Natural killer cell (primary cell): Measurements from ENCODE around the gene SEC14L2. TPM values are rescaled to one million over a fixed set of nuclear protein-coding genes. Genes with fewer than 3 reads are reported as not detected.

Source experiments
- ATAC-seq, 3 donors: fragments of 150-1000 bp in 2 of 3; fragments of 200-7000 bp in 1 of 3; cut with Tn5 transposase; 1 replicate in 1 of 3; 2 replicates in 2 of 3; pipeline ENCODE4 v1.10.0; 2021; ENCODE audit warnings: mild to moderate bottlenecking in 2 of 3, moderate library complexity in 2 of 3
- DNase-seq, 2 donors: peaks; one replicate each; pipeline versions ENCODE4 v3.0.0 to v3.0.0-alpha.2; 2013 to 2021; ENCODE audit warnings: mixed read lengths in 1 of 2
- H3K27ac ChIP-seq: one replicate; pipeline ENCODE4 v1.5.1; 2013; ENCODE audit warnings: mild to moderate bottlenecking, low read length
- H3K27me3 ChIP-seq: one replicate; pipeline ENCODE4 v1.6.1; 2013; ENCODE audit warnings: low read length; ENCODE audit not compliant: control insufficient read depth, insufficient read depth
- H3K36me3 ChIP-seq: one replicate; pipeline ENCODE4 v1.6.1; 2013; ENCODE audit warnings: low read length; ENCODE audit not compliant: control insufficient read depth, insufficient read depth
- H3K4me1 ChIP-seq: one replicate; pipeline ENCODE4 v1.6.1; 2013; ENCODE audit warnings: low read length; ENCODE audit not compliant: control insufficient read depth, insufficient read depth
- H3K4me3 ChIP-seq: one replicate; pipeline ENCODE4 v1.5.1; 2013; ENCODE audit warnings: low read length
- H3K9me3 ChIP-seq: one replicate; pipeline ENCODE4 v1.6.1; 2013; ENCODE audit warnings: low read length; ENCODE audit not compliant: control insufficient read depth, insufficient read depth
- H3K27ac Mint-ChIP-seq, 2 donors: one replicate each; pipeline ENCODE4 v1.8.0; 2022; ENCODE audit warnings: mild to moderate bottlenecking in 2 of 2, mixed read lengths in 2 of 2, moderate library complexity in 1 of 2
- H3K27me3 Mint-ChIP-seq, 2 donors: one replicate each; pipeline ENCODE4 v1.8.0; 2022; ENCODE audit warnings: low read depth in 2 of 2, mixed read lengths in 2 of 2
- H3K36me3 Mint-ChIP-seq: one replicate; pipeline ENCODE4 v1.8.0; 2022; ENCODE audit warnings: mixed read lengths
- H3K4me1 Mint-ChIP-seq, 2 donors: one replicate each; pipeline ENCODE4 v1.8.0; 2022; ENCODE audit warnings: mixed read lengths in 2 of 2
- H3K4me3 Mint-ChIP-seq: one replicate; pipeline ENCODE4 v1.8.0; 2022; ENCODE audit warnings: mild to moderate bottlenecking, moderate library complexity, mixed read lengths
- H3K9me3 Mint-ChIP-seq, 2 donors: one replicate each; pipeline ENCODE4 v1.8.0; 2022; ENCODE audit warnings: mixed read lengths in 2 of 2
- WGBS: methylation state at CpG from one replicate; pipeline ENCODE4 v1.1.7; 2013; ENCODE audit warnings: missing lambda C conversion rate; ENCODE audit not compliant: insufficient coverage; 5-methylcytosine and 5-hydroxymethylcytosine counted together
- intact Hi-C: fragments of 100-400 bp; cut with micrococcal nuclease; formaldehyde crosslinking; loops from one replicate; pipeline ENCODE4 v1.14.2; 2022
- total RNA-seq, 4 donors: library from RNA; stranded (reverse); fragments of 120-200 nt in 1 of 4; gene quantifications; one replicate each; pipeline versions ENCODE4 v1.2.3 to v1.2.4, GENCODE V29; 2013 to 2022
- TF ChIP-seq, protein P1 (sequence below): fragments of 200-600 bp; IDR thresholded peaks from one replicate; pipeline ENCODE4 v1.8.0; 2022; ENCODE audit warnings: antibody characterized with exemption

SEC14L2 gene
- total RNA-seq, 3 donors from 2014 or later (not counting 1 experiment from before 2014, with no cell fraction given), result 0.71 to 6.6 (median 2.7) TPM

DNA sequence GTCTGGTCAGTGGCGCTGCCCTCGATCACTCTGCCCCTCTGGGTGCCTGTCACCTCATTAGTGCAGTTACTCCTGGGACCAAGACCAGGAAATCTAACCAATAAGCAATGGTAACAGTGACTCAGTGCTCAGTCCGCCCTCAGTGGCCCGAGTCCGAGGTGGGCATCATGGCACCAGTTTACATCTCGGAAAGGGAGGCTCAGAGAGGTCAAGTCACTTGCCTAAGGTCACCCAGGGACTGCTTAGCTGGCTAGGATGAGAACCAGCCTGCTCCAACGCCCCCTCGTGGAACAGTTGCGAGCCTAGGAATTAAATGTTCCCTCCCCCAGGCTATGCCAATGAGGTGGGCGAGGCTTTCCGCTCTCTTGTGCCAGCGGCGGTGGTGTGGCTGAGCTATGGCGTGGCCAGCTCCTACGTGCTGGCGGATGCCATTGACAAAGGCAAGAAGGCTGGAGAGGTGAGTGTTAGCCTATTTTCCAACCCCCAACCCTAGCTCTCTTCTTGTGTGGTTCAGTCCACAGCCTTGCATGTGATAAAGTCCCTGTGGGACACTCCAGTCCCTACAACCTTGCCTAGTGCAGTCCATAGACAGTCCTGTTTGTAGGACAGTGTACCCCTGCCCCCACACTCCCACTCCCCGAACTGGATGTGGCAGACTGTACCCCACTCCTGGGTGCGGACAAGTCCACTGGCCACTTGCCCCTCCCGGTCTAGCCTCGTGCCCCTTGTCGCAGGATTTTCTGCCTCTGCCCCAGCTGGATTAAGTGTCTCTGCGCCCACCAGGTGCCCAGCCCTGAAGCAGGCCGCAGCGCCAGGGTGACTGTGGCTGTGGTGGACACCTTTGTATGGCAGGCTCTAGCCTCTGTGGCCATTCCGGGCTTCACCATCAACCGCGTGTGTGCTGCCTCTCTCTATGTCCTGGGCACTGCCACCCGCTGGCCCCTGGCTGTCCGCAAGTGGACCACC lies 29.9 kb downstream of the SEC14L2 start:
- Mint-ChIP-seq H3K4me1 (peaks cover 41 to 54% of the 10 kb centered on the region in 2 donors), H3K4me3 (peak overlapping the region; percentile 90), H3K27ac (peak overlapping the region; percentile 93 to 94), H3K36me3 (no peaks in the 10 kb centered on the region), H3K27me3 (no peaks in the 10 kb centered on the region), H3K9me3 (no peaks in the 10 kb centered on the region)
- intact Hi-C loops, result loop anchor here (1.0 kb wide), 1 partner anchor 35 kb away; no protein-coding TSS in a partner anchor
- peaks cover 3% of the 10 kb centered on the region for H3K36me3 ChIP-seq
- peak overlapping the region; percentile 73 for H3K27ac ChIP-seq
- no peaks in the 10 kb centered on the region for H3K27me3 ChIP-seq
- no peaks in the 10 kb centered on the region for H3K9me3 ChIP-seq
- TF ChIP-seq, protein P1, sequence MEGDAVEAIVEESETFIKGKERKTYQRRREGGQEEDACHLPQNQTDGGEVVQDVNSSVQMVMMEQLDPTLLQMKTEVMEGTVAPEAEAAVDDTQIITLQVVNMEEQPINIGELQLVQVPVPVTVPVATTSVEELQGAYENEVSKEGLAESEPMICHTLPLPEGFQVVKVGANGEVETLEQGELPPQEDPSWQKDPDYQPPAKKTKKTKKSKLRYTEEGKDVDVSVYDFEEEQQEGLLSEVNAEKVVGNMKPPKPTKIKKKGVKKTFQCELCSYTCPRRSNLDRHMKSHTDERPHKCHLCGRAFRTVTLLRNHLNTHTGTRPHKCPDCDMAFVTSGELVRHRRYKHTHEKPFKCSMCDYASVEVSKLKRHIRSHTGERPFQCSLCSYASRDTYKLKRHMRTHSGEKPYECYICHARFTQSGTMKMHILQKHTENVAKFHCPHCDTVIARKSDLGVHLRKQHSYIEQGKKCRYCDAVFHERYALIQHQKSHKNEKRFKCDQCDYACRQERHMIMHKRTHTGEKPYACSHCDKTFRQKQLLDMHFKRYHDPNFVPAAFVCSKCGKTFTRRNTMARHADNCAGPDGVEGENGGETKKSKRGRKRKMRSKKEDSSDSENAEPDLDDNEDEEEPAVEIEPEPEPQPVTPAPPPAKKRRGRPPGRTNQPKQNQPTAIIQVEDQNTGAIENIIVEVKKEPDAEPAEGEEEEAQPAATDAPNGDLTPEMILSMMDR, result peak; percentile 52
- H3K4me3 ChIP-seq, result peak overlapping the region; percentile 63
- peaks cover 46% of the 10 kb centered on the region for H3K4me1 ChIP-seq
- 66% methylated on average over 29 of the region's 29 CpGs for WGBS
- DNase-seq (peak; percentile 69 to 95), ATAC-seq (peak; percentile 24 to 54 (median 32))

DNA sequence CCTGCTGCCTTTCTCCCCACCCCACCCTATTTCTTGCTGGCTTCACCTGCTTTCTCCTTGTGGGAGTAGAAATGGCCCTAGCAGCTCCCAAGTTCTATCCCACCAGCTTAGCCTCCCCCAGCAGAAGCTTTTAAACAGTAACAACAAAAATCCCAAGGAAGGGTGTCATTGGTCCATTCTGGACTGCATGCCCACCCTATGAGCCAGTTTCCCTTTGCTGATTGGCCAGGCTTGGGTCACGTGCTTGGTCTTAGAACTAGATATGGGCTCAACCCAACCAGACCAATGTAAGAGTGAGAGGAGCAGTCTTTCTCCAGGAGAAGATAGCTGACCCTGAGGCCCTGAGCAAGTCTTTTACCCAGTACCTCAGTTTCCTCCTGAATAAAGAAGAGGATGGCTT lies 31.1 kb downstream of the SEC14L2 start:
- 100% methylated on average over 1 of the region's 1 CpG for WGBS
- Histone ChIP-seq H3K27ac (no peak overlapping the region), H3K27me3 (no peaks in the 10 kb centered on the region), H3K36me3 (peaks cover 3% of the 10 kb centered on the region), H3K4me3 (no peak overlapping the region), H3K4me1 (peaks cover 39% of the 10 kb centered on the region), H3K9me3 (no peaks in the 10 kb centered on the region)
- DNase-seq (no peak), ATAC-seq (no peak)
- peaks cover 32 to 42% of the 10 kb centered on the region in 2 donors for H3K4me1 Mint-ChIP-seq
- no peaks in the 10 kb centered on the region for H3K9me3 Mint-ChIP-seq
- H3K27ac Mint-ChIP-seq, result peak overlapping the region in 1 of 2 donors; percentile 93
- peak overlapping the region; percentile 13 for H3K4me3 Mint-ChIP-seq
- no peaks in the 10 kb centered on the region for H3K27me3 Mint-ChIP-seq
- TF ChIP-seq, protein P1, result no peak
- intact Hi-C loops, result no loop called here
- no peaks in the 10 kb centered on the region for H3K36me3 Mint-ChIP-seq

DNA sequence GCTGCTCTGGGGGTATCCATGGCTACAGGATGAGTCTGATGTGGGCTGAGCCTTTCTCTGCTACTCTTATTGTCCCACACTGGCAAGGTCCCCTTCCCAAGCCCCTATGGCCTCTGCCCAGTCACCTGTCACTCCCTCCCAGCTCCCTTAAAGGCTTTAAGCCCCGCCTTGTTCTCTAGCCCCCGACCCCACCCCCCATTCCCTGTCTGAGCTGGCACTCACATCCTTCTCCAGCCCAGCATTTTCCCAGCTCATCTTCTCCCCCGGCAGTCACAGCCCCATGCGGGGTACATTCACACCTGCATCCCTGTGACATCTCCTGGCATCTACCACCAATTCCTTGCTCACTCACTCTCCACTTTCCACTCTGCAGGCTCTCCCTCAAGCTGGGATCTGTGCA lies 33.1 kb downstream of the SEC14L2 start:
- intact Hi-C loops, result no loop called here
- Histone ChIP-seq H3K9me3 (peaks cover under 1% of the 10 kb centered on the region), H3K27me3 (no peaks in the 10 kb centered on the region), H3K27ac (no peak overlapping the region), H3K36me3 (peaks cover 3% of the 10 kb centered on the region), H3K4me3 (no peak overlapping the region), H3K4me1 (peaks cover 25% of the 10 kb centered on the region)
- ATAC-seq (no peak), DNase-seq (no peak)
- Mint-ChIP-seq H3K9me3 (no peaks in the 10 kb centered on the region), H3K4me3 (peak overlapping the region; percentile 37), H3K27ac (peak overlapping the region in 1 of 2 donors; percentile 42), H3K27me3 (no peaks in the 10 kb centered on the region), H3K4me1 (peaks cover 24 to 34% of the 10 kb centered on the region in 2 donors), H3K36me3 (no peaks in the 10 kb centered on the region)
- TF ChIP-seq, protein P1, result no peak
- WGBS, result 79% methylated on average over 4 of the region's 4 CpGs
